Activated B cell treated with CpG ODN at 0.5 μM for 24 hours (primary cell): ENCODE data around the gene DAAM1. TPM values are rescaled to one million over a fixed set of nuclear protein-coding genes. Genes with fewer than 3 reads are reported as not detected.

Experiments
- ATAC-seq: fragments of 200-7000 bp; cut with Tn5 transposase; one replicate; pipeline ENCODE4 v1.10.0; 2021; ENCODE audit warnings: low read depth, mild to moderate bottlenecking, moderate library complexity
- CTCF ChIA-PET: fragments of 350-600 bp; sonication (Branson Sonifier 250); formaldehyde crosslinking; loops from one replicate; lab custom pipeline; 2021; ENCODE audit warnings: antibody characterized with exemption; lab: Charles Lee
- POLR2A ChIA-PET: fragments of 350-600 bp; sonication (Branson Sonifier 250); formaldehyde crosslinking; loops from one replicate; lab custom pipeline; 2021; ENCODE audit warnings: antibody characterized with exemption; lab: Charles Lee
- DNase-seq: peaks from one replicate; pipeline ENCODE4 v3.0.0; 2022
- H3K27ac Mint-ChIP-seq: one replicate; pipeline ENCODE4 v1.8.0; 2020; ENCODE audit warnings: mixed read lengths
- H3K27me3 Mint-ChIP-seq: one replicate; pipeline ENCODE4 v1.8.0; 2021; ENCODE audit warnings: mixed read lengths
- H3K36me3 Mint-ChIP-seq: one replicate; pipeline ENCODE4 v1.8.0; 2021; ENCODE audit warnings: low read depth, mixed read lengths
- H3K4me1 Mint-ChIP-seq: one replicate; pipeline ENCODE4 v1.8.0; 2021; ENCODE audit warnings: mixed read lengths
- H3K4me3 Mint-ChIP-seq: one replicate; pipeline ENCODE4 v1.8.0; 2020; ENCODE audit warnings: mild to moderate bottlenecking, mixed read lengths
- H3K9me3 Mint-ChIP-seq: one replicate; pipeline ENCODE4 v1.8.0; 2020; ENCODE audit warnings: mixed read lengths
- CTCF ChIP-seq: fragments of 200-600 bp; IDR thresholded peaks from one replicate; pipeline ENCODE4 v1.8.0; 2022; ENCODE audit warnings: antibody characterized with exemption, mild to moderate bottlenecking
- intact Hi-C: fragments of 100-400 bp; cut with micrococcal nuclease; formaldehyde crosslinking; loops from one replicate; pipeline ENCODE4 v1.15.1; 2024
- total RNA-seq: library from RNA; stranded (reverse); gene quantifications from 2 replicates; pipeline ENCODE4 v1.2.3, GENCODE V29; 2022

The DAAM1 gene
- total RNA-seq, 1 donor from 2014 or later, result 38.7 TPM

GRCh38 chr14:59333235-59333634 lies 144.8 kb downstream of the DAAM1 start:
- intact Hi-C loops, result no loop called here
- no peak overlapping the region for H3K4me3 Mint-ChIP-seq
- ChIA-PET POLR2A (no interaction called here), CTCF (no interaction called here)
- H3K27me3 Mint-ChIP-seq, result no peaks in the 10 kb centered on the region
- no peak for ATAC-seq
- no peak overlapping the region for H3K27ac Mint-ChIP-seq
- H3K4me1 Mint-ChIP-seq, result no peaks in the 10 kb centered on the region
- no peak for DNase-seq
- no peaks in the 10 kb centered on the region for H3K9me3 Mint-ChIP-seq
- peaks cover 40% of the 10 kb centered on the region for H3K36me3 Mint-ChIP-seq
- TF ChIP-seq CTCF, result no peak

GRCh38 chr14:59333668-59334067 lies 145.2 kb downstream of the DAAM1 start:
- Mint-ChIP-seq H3K27me3 (no peaks in the 10 kb centered on the region), H3K27ac (no peak overlapping the region), H3K4me1 (no peaks in the 10 kb centered on the region), H3K4me3 (no peak overlapping the region), H3K9me3 (no peaks in the 10 kb centered on the region), H3K36me3 (peaks cover 37% of the 10 kb centered on the region)
- CTCF ChIA-PET, result no interaction called here
- no peak for ATAC-seq
- POLR2A ChIA-PET, result no interaction called here
- no peak for TF ChIP-seq CTCF
- DNase-seq, result no peak
- intact Hi-C loops, result no loop called here

GRCh38 chr14:59334253-59334652 lies 145.8 kb downstream of the DAAM1 start:
- ChIA-PET POLR2A (no interaction called here), CTCF (no interaction called here)
- no peak for ATAC-seq
- H3K4me1 Mint-ChIP-seq, result no peaks in the 10 kb centered on the region
- intact Hi-C loops, result no loop called here
- no peak overlapping the region for H3K4me3 Mint-ChIP-seq
- H3K27me3 Mint-ChIP-seq, result no peaks in the 10 kb centered on the region
- no peak for TF ChIP-seq CTCF
- H3K27ac Mint-ChIP-seq, result no peak overlapping the region
- no peak for DNase-seq
- H3K36me3 Mint-ChIP-seq, result peaks cover 38% of the 10 kb centered on the region
- H3K9me3 Mint-ChIP-seq, result no peaks in the 10 kb centered on the region

GRCh38 chr14:59336098-59336497 lies 147.6 kb downstream of the DAAM1 start:
- no peak overlapping the region for H3K27ac Mint-ChIP-seq
- H3K27me3 Mint-ChIP-seq, result no peaks in the 10 kb centered on the region
- no peaks in the 10 kb centered on the region for H3K9me3 Mint-ChIP-seq
- ATAC-seq (no peak), DNase-seq (no peak)
- peaks cover 50% of the 10 kb centered on the region for H3K36me3 Mint-ChIP-seq
- no peak overlapping the region for H3K4me3 Mint-ChIP-seq
- TF ChIP-seq CTCF, result no peak
- intact Hi-C loops, result no loop called here
- ChIA-PET CTCF (no interaction called here), POLR2A (no interaction called here)
- H3K4me1 Mint-ChIP-seq, result no peaks in the 10 kb centered on the region

GRCh38 chr14:59336706-59337105 lies 148.2 kb downstream of the DAAM1 start:
- H3K9me3 Mint-ChIP-seq, result no peaks in the 10 kb centered on the region
- H3K27me3 Mint-ChIP-seq, result no peaks in the 10 kb centered on the region
- POLR2A ChIA-PET, result no interaction called here
- H3K4me1 Mint-ChIP-seq, result no peaks in the 10 kb centered on the region
- H3K27ac Mint-ChIP-seq, result no peak overlapping the region
- no peak for TF ChIP-seq CTCF
- intact Hi-C loops, result no loop called here
- DNase-seq, result no peak
- CTCF ChIA-PET, result no interaction called here
- H3K36me3 Mint-ChIP-seq, result peaks cover 49% of the 10 kb centered on the region
- ATAC-seq, result no peak
- H3K4me3 Mint-ChIP-seq, result no peak overlapping the region
